Parathyroid adenoma (tissue), 2 donors: Measurements from ENCODE around the gene NDUFA12.

ENCODE experiments used
- H2AFZ ChIP-seq: fragments of 300-600 bp; sonication (generic); one replicate; pipeline ENCODE4 v1.7.0; 2017; ENCODE audit warnings: antibody characterized with exemption, mild to moderate bottlenecking
- H3K27ac ChIP-seq: fragments of 300-600 bp; sonication (generic); one replicate; pipeline ENCODE4 v1.7.0; 2017
- H3K27me3 ChIP-seq: fragments of 300-600 bp; sonication (generic); one replicate; pipeline ENCODE4 v1.7.0; 2017; ENCODE audit warnings: low read length; ENCODE audit not compliant: control insufficient read depth, insufficient read depth
- H3K36me3 ChIP-seq: fragments of 300-600 bp; sonication (generic); one replicate; pipeline ENCODE4 v1.7.0; 2017; ENCODE audit warnings: low read length; ENCODE audit not compliant: control insufficient read depth, insufficient read depth
- H3K4me1 ChIP-seq: fragments of 300-600 bp; sonication (generic); one replicate; pipeline ENCODE4 v1.7.0; 2017; ENCODE audit warnings: control low read depth
- H3K4me2 ChIP-seq: fragments of 300-600 bp; sonication (generic); one replicate; pipeline ENCODE4 v1.7.0; 2017; ENCODE audit warnings: low read length
- H3K4me3 ChIP-seq: fragments of 300-600 bp; sonication (generic); one replicate; pipeline ENCODE4 v1.7.0; 2017; ENCODE audit warnings: low read depth, low read length
- H3K79me2 ChIP-seq: fragments of 300-600 bp; sonication (generic); one replicate; pipeline ENCODE4 v1.7.0; 2017; ENCODE audit warnings: control low read depth
- H3K9ac ChIP-seq: fragments of 300-600 bp; sonication (generic); one replicate; pipeline ENCODE4 v1.7.0; 2017; ENCODE audit warnings: mild to moderate bottlenecking
- H3K9me3 ChIP-seq: fragments of 300-600 bp; sonication (generic); one replicate; pipeline ENCODE4 v1.7.0; 2017; ENCODE audit warnings: low read length; ENCODE audit not compliant: control insufficient read depth
- TF ChIP-seq, protein P1 (sequence below): fragments of 300-600 bp; sonication (generic); IDR thresholded peaks from one replicate; pipeline ENCODE4 v1.7.0; 2017; ENCODE audit warnings: antibody characterized with exemption, mild to moderate bottlenecking
- donor health status: primary hyperparathyroidism.

The NDUFA12 gene

DNA sequence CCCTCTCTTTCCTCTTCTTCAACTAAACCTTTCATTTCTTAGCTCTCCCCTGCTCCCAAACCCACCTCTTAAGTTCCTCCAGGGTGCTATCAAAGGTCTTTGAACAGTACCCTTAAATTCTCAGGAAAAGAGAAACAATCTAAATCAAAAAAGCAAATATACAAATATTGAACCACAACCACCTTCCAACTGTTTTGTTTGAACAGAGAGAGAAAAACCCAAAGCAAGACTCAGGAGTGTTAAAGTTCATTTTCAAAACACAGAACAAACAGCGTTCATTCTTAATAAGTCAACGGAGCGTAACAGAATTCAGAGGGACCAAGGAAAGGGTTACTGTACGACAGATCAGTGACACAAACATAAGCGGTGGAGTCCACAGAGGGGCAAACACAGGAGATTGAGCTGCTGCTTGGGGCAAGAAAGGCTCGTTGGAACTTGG lies 73.3 kb downstream of the NDUFA12 start:
- H3K4me1 ChIP-seq: no peaks in the 10 kb centered on the region
- no peak overlapping the region for H3K27ac ChIP-seq
- no peaks in the 10 kb centered on the region for H3K27me3 ChIP-seq
- H2AFZ ChIP-seq: no peak overlapping the region
- no peak overlapping the region for H3K9ac ChIP-seq
- no peak overlapping the region for H3K4me3 ChIP-seq
- TF ChIP-seq, protein P1, sequence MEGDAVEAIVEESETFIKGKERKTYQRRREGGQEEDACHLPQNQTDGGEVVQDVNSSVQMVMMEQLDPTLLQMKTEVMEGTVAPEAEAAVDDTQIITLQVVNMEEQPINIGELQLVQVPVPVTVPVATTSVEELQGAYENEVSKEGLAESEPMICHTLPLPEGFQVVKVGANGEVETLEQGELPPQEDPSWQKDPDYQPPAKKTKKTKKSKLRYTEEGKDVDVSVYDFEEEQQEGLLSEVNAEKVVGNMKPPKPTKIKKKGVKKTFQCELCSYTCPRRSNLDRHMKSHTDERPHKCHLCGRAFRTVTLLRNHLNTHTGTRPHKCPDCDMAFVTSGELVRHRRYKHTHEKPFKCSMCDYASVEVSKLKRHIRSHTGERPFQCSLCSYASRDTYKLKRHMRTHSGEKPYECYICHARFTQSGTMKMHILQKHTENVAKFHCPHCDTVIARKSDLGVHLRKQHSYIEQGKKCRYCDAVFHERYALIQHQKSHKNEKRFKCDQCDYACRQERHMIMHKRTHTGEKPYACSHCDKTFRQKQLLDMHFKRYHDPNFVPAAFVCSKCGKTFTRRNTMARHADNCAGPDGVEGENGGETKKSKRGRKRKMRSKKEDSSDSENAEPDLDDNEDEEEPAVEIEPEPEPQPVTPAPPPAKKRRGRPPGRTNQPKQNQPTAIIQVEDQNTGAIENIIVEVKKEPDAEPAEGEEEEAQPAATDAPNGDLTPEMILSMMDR: no peak
- no peak overlapping the region for H3K4me2 ChIP-seq
- no peaks in the 10 kb centered on the region for H3K79me2 ChIP-seq
- no peaks in the 10 kb centered on the region for H3K36me3 ChIP-seq
- H3K9me3 ChIP-seq: no peaks in the 10 kb centered on the region

DNA sequence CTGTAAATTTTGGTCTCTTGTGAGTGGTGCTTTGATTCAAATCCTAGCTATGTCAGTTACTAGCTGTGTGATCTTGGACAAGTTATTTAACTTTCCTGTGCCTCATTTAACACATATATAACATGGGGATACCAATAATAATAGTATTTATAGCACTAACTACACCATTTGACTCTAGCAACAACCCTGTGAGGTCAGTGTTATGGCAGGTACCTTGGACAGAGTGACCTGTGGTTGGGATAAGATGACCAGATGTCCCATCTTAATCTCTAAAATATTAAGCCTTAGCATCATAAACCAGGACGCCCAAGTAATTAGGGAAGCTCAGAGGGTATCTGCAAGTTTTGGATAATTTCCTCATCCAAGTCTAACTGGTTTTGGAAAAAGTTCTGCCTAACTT lies 73.7 kb downstream of the NDUFA12 start:
- no peaks in the 10 kb centered on the region for H3K27me3 ChIP-seq
- H3K79me2 ChIP-seq: no peaks in the 10 kb centered on the region
- H3K4me1 ChIP-seq: no peaks in the 10 kb centered on the region
- no peak overlapping the region for H3K4me3 ChIP-seq
- H3K27ac ChIP-seq: no peak overlapping the region
- TF ChIP-seq, protein P1: no peak
- no peaks in the 10 kb centered on the region for H3K36me3 ChIP-seq
- no peak overlapping the region for H3K4me2 ChIP-seq
- no peaks in the 10 kb centered on the region for H3K9me3 ChIP-seq
- no peak overlapping the region for H2AFZ ChIP-seq
- H3K9ac ChIP-seq: no peak overlapping the region

DNA sequence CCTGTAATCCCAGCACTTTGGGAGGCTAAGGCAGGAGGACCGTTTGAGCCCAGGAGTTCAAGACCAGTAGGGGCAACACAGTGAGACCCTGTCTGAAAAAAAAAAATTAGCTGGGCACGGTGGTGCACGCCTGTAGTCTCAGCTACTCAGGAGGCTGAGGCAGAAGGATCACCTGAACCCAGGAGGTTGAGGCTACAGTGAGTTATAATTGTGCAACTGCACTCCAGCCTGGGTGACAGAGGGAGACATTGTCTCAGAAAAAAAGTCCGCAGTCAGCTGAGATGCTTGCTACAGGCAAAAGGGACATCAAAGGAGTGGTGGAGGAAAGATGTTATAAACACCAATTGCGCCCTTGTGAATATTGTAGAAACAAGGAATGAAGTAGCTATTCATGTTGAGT lies 77.8 kb downstream of the NDUFA12 start:
- H3K27ac ChIP-seq: no peak overlapping the region
- no peaks in the 10 kb centered on the region for H3K4me1 ChIP-seq
- H3K9ac ChIP-seq: no peak overlapping the region
- no peak overlapping the region for H3K4me2 ChIP-seq
- no peaks in the 10 kb centered on the region for H3K27me3 ChIP-seq
- TF ChIP-seq, protein P1: no peak
- no peak overlapping the region for H2AFZ ChIP-seq
- no peaks in the 10 kb centered on the region for H3K36me3 ChIP-seq
- no peaks in the 10 kb centered on the region for H3K79me2 ChIP-seq
- H3K9me3 ChIP-seq: no peaks in the 10 kb centered on the region
- no peak overlapping the region for H3K4me3 ChIP-seq

DNA sequence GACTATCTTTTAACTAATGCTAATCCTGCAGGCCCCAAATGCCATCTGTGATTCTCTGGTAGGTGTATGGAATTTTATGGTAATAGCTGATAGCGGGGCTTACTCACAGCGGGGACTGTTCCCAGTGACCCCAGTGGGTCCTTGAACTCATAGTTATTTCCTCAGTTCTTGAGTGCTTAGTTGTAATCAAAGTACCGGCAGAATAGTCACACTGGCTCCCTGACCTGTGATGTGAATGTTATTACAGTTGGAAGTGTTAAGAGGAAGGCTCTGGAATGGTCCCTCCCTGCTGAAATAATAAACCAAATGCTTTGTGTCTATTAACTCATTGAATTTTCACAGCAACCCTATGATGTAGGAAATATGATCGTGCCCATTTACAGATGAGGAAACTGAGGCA lies 78.3 kb downstream of the NDUFA12 start:
- no peaks in the 10 kb centered on the region for H3K27me3 ChIP-seq
- no peaks in the 10 kb centered on the region for H3K79me2 ChIP-seq
- H3K36me3 ChIP-seq: no peaks in the 10 kb centered on the region
- no peak overlapping the region for H2AFZ ChIP-seq
- no peak overlapping the region for H3K4me3 ChIP-seq
- TF ChIP-seq, protein P1: no peak
- H3K4me2 ChIP-seq: no peak overlapping the region
- no peaks in the 10 kb centered on the region for H3K4me1 ChIP-seq
- H3K9me3 ChIP-seq: no peaks in the 10 kb centered on the region
- H3K9ac ChIP-seq: no peak overlapping the region
- H3K27ac ChIP-seq: no peak overlapping the region

DNA sequence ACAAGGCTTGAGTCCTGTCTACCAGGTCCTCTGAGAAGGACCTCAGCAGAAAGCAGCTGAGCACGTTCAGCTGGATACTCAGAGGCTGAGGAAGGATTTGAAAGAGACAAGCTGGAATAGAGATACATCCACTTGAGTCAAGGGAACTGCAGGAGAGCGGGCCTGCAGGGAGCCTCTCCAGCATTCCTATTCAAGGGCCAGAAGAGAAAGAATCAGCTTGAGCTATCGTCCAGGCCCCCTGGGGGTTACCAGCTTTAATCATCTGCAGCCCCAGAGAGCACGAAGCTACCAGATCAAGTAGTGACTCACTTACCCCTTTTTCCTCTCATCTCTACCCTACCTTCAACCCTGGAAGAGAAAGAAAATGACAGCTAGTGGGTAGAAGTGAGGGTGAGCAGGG lies 80.9 kb downstream of the NDUFA12 start:
- no peak overlapping the region for H3K4me2 ChIP-seq
- H3K4me1 ChIP-seq: no peaks in the 10 kb centered on the region
- H3K4me3 ChIP-seq: no peak overlapping the region
- H3K79me2 ChIP-seq: no peaks in the 10 kb centered on the region
- H3K9me3 ChIP-seq: no peaks in the 10 kb centered on the region
- no peak overlapping the region for H2AFZ ChIP-seq
- H3K9ac ChIP-seq: no peak overlapping the region
- no peaks in the 10 kb centered on the region for H3K36me3 ChIP-seq
- TF ChIP-seq, protein P1: no peak
- no peaks in the 10 kb centered on the region for H3K27me3 ChIP-seq
- no peak overlapping the region for H3K27ac ChIP-seq
